Endometrial microvascular endothelial cells (primary cell): Measurements from ENCODE around the gene SRR. TPM values are rescaled to one million over a fixed set of nuclear protein-coding genes. Genes with fewer than 3 reads are reported as not detected.
"Not testable (repeated sequence)": the region's sequence is repeated elsewhere in the genome, so short reads cannot be mapped to it uniquely, and the experiment has no call there.

Source experiments
- in situ Hi-C: cut with HindIII; loops from 2 replicates; pipeline ENCODE4 v1.10.0; 2017; ENCODE audit warnings: low sequenced_read_pairs, low pct_unique_long_range_greater_than_20kb; ENCODE audit errors: inconsistent ontology term
- total RNA-seq: library from RNA; depleted of rRNA; stranded (reverse); fragments of >200 nt; gene quantifications from one replicate; pipeline ENCODE4 v1.2.3, GENCODE V29; 2015; ENCODE audit errors: inconsistent ontology term

SRR gene
- total RNA-seq, 1 donor from 2014 or later = 23.3 TPM

DNA sequence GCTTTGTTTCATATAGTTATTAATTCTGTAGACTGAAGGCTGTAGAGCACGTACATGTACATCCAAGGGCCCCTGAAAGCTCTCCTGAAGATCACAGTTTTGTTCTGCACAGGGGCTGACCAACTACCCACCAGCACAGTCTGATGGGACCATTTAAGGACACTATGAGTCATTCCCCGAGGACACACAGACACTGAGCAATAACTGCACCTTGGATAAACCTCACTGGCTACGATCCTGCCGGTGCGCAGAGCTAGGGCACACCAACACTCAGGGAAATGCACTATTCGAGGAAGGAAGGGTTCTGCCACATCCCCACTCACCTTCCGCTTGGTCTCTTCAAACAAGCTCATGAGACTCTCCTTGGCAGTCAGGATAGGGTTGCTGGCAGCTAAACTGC, 20.4 kb upstream of the SRR start:
- in situ Hi-C loops = no loop called here

DNA sequence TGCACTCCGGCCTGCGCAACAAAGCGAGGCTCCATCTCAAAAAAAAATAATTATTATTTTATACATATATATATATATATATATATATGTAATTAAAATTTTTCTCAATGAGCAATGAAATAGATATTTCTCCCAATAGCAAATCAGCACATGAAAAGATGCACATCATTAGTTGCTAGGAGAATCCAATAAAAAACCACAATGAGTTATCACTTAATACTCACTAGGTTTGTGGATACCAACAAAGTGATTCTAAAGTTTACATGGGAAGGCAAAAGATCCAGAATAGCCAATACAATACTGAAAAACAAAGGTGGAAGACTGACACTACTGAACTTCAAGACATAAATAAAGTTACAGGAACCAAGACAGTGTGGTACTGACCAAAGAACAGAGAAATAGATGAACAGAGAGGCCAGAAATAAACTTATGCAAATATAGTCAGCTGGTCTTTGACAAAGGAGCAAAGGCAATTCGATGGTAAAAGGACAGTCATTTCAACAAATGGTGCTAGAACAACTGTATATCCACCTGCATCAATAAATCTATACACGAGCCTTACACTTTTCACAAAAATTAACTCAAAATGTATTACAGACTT, 13.8 kb upstream of the SRR start:
- in situ Hi-C loops = no loop called here

DNA sequence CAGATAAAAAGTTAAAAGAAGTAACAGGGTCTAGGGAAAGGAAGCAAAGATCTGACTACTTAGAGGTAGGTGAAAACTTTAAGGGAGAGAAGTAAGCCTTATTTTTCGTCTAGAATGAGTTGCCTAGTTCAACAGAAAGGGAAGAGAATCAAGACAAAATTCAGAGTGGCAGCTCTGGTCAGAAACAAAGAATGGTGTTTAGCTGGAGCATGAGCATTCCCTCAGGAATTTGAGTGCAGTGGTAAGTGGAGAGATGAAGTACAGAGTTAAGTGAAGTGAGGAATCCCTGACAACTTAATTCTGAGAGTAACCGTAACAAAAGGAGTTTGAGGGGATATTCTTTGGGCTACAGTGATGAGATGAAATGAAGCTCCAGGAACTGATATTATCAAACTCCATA, 11.7 kb upstream of the SRR start:
- in situ Hi-C loops = no loop called here

DNA sequence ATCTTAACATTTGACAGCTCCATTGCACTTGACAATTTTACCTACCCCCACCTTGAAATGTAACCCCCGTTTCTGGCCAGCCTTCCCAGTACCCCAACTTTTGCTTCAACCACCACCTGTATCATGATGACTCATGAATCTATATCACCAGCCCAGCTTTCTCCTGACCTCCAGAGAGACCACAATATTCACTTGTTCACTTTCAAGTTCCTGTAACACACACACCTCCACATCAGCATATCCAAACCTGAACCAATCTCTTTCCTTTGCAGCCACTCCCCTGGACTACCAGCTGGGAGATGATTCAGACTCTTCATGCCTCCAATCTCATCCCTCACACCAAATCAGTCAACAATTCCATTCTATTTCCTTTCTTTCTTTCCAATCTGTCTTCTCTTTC, 8.2 kb upstream of the SRR start:
- in situ Hi-C loops = no loop called here

DNA sequence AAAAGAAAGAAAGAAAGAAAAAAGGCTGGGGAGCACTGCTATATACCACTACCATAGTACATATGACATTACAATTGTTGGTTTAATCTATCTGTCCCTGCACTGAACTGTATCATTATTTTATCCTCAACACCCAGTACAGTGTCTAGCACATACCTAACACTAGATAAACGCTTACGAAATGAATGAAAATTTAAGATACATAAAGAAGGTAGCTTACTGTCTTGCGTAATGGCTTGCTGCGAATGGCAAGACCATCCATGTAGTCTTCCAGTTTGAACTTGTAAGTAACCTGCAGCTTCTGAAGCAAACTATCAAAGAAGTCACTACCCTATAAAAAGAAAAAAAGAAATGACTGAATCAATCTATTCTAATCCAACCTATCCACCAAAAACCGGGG, 6.7 kb upstream of the SRR start:
- in situ Hi-C loops = no loop called here

DNA sequence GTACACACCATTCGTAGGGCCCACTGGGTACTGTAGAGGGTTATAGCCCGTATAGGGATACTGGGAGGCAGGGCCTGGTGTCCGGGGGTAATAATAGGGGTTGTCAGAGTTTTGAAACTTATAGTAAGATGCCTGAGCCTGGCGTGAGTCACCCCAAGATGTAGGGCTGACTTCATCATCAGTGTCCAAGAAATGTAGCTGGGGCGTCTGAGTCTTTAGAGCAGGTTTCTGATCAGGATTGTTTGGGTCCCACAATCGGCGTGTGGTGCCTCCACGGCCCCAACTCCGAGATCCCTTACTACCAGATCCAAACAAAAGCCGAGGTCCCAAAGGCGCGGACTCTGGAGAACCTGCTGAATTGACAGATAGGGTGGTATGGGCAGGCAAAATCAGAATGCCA, 4.6 kb upstream of the SRR start:
- in situ Hi-C loops = no loop called here

DNA sequence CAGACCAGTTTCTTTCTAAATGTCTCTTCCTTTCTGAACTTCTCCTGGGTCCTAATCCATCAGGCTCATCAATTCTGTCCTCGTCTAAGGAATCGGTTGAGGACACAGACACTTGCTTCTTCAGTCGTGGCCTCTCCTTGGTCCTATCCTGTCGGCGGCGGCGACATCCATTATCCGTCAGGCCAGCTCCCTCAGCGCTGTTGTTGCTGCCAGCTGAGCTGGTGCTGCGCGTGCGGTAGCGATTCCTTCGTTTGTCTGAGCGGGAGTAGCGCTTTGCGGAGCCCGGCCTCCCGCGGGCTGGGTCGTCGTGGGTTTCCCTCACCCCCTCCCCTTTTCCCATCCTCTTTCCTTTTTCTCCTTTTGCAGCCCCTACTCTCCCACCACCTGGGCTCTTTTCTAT, 4.0 kb upstream of the SRR start:
- in situ Hi-C loops = no loop called here

DNA sequence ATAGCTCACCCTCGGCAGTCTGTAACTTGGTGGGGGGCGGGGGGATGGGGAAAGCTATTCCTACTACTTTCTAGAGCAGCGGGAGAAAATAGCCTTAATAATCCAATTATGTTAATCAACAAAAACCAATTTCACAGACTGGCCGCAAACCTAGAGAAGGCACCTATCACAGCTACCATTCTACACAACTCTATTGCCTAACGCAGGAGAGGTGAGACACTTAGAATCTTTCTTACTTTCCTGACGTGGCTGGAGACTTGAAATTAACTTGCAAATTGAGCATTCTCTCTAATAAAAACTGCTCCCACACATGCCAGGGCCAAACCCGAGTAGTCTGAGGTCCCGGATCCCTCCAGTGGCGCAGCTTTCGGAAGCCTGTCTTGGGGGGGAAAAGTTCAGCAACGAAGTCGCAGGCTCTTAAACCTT, 959 bp upstream of the SRR start:
- in situ Hi-C loops = no loop called here

DNA sequence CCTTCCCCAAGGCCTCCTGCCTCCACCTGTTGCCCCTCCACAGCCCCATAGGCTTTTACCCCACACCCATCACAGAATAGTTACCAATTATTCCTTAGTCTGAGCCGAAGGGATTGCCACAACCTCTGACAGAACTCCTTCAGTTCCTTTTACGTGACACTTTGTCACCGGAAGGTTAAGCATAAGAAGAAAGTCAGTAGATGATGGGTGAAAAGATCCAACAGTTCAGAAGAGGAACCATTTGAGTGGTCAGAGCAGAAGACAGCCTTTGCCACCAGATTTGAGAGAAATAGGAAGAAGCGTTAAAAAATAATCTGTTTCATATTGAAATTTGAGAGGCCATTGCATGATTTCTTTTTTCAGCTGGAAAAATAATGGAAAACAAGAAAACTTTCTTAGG, 1.2 kb downstream of the SRR start:
- in situ Hi-C loops = no loop called here

DNA sequence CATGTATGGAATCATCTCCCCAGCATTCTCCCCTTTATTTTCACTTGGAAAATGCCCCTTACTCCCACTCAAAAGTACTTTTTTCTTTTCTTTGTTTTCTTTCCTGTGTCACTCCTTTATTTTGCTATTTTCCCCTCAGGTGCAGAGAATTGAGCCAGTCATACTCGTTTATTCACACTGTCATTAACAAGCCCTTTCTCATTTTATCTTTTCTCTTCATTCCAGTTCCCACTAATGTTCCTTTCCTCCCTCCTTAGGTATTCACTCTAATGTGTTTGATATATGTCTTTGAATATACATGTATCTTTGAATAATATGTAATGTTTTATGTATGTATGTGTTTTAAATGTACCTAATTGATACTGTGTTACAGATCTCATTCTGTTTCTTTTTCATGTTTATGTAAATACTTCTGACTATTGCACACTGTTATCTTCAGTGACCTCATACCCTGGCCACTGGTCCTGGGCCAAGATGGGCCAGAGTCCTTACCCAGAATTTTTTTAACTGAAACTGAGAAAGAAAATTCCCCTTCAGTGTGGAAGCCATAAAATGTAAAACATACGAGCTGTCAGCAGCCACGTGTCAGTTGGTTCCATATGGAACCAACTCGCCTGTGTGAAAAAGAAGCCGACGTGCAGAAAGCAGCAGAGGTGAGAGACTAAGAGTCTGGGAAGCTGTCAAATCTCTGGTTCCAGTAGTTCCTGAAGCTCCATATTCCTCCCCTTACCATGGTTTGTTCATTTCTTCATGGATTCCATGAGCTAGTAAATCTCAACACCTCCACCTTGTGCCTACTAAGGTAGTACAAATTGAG, 5.8 kb downstream of the SRR start:
- in situ Hi-C loops = no loop called here

DNA sequence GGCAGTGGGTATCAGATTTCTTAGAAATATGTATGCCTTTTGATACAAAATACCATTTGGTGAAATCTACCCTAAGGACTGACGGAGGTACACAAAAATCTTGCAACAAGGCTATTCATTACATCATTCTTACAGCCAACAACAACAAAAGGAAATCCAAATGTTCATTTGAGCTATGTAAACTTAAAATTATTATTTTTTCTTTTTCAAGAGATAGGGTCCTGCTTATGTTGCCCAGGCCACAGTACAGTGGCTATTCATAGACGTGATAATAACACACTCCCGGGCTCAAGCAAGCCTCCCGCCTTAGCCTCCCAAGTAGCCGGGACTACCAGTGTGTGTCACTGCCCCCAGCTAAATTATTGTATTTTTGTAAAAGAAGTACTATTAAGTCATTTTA, 9.0 kb downstream of the SRR start:
- in situ Hi-C loops = no loop called here

DNA sequence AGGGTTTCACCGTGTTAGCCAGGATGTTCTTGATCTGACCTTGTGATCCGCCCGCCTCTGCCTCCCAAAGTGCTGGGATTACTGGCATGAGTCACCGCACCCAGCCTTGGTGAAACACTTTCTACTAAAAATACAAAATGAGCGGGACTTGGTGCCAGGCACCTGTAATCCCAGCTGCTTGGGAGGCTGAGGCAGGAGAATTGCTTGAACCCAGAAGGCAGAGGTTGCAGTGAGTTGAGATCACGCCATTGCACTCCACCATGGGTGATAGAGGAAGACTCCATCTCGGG, 13.1 kb downstream of the SRR start:
- in situ Hi-C loops = not testable (repeated sequence)

DNA sequence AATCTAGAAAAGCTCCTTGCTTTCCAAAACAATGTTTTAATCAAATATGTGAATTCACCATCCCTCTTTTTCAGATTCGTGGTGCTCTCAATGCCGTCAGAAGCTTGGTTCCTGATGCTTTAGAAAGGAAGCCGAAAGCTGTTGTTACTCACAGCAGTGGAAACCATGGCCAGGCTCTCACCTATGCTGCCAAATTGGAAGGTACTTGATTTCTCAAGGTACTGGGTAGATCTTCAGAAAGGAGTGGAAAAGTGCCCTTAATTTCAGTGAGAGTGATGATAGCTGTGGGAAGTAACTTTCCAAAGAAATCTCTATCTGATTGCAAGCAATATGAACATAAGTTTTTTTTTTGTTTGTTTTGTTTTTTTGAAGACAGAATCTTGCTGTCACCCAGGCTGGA, 14.0 kb downstream of the SRR start:
- in situ Hi-C loops = no loop called here

DNA sequence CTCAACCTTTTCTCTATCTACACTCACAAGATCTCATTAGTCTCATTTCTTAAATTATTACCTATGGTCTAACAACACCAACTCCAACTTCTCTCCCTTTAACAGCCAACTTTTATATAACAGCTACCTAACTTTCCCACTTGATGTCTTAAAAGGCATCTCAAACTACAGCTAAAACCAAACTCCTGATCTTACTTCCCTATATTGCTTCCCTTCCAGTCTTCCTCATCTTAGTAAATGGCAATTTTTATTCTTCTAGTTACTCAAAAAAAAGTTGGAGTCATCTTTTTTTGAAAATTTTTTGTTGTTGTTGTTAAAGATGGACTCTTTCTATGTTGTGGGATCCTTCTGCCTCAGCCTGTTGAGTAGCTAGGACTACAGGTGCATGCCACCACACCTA, 15.3 kb downstream of the SRR start:
- in situ Hi-C loops = no loop called here

DNA sequence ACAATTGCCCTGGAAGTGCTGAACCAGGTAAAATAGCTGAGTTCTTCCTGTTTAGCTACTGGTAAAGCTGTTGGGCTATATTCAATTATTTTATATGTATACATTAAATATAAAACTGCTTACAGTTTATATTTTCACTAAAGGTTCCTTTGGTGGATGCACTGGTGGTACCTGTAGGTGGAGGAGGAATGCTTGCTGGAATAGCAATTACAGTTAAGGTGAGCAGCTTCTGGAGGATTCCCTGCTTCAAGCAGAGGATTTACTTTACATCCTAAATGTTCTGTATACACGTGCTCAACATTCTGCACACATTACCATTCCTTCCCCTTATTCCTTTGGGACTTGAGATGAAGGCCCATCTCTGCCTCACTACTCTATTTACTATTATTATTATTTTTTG, 17.6 kb downstream of the SRR start:
- in situ Hi-C loops = no loop called here

DNA sequence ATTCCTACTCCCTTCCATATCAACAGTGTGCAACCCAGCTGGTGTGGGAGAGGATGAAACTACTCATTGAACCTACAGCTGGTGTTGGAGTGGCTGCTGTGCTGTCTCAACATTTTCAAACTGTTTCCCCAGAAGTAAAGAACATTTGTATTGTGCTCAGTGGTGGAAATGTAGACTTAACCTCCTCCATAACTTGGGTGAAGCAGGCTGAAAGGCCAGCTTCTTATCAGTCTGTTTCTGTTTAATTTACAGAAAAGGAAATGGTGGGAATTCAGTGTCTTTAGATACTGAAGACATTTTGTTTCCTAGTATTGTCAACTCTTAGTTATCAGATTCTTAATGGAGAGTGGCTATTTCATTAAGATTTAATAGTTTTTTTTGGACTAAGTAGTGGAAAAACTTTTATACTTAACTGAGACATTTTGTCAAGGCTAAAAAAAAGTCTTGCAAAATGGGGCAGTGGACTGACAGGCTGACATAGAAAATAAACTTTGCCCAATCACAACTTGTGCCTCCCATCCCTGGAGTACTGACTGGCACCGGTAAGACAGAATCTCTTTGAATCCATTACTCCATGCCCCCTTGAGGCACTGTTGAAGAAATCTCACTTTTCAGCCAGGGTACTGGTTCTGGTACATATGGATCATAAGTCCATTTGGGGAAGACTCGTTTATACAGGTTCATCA, 20.0 kb downstream of the SRR start:
- in situ Hi-C loops = no loop called here

DNA sequence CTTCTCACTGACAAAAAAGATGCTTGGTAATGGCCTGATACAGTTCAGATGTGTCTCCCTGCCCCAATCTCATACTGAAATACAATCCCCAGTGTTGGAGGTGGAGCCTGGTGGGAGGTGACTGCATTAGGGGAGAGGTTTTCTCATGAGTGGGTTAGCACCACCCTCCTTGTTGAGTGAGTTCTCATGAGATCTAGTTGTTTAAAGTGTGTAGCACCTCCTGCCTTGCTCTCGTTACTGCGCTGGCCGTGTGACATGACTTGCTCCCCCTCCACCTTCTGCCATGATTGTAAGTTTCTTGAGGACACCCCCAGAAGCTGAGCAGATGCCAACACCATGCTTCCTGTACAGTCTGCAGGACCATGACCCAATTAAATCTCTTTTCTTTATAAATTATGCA, 27.6 kb downstream of the SRR start:
- in situ Hi-C loops = no loop called here

DNA sequence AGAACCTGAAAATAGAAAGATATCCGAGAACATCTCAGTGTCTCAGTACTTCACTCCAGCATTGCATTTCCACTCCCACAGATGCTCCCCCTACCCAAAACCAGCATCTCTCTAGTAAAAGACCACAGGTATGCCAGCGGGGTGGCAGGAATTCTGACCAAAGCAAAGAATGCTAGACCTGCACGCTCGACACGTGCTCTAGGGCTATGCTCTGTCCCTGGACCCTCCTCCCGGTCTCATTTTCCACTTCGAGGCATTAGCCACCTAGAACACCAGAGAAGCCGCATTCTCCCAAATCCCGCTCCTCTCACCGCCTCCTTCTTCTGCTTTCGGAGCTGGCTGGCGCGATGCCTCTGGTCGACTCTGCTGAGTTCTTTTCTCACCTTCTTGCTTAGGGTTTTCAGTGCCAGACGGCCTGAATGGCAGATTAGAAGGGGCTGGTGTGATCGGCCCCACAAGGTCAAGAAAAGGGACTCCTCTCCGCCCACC, 32.0 kb downstream of the SRR start:
- in situ Hi-C loops = no loop called here

DNA sequence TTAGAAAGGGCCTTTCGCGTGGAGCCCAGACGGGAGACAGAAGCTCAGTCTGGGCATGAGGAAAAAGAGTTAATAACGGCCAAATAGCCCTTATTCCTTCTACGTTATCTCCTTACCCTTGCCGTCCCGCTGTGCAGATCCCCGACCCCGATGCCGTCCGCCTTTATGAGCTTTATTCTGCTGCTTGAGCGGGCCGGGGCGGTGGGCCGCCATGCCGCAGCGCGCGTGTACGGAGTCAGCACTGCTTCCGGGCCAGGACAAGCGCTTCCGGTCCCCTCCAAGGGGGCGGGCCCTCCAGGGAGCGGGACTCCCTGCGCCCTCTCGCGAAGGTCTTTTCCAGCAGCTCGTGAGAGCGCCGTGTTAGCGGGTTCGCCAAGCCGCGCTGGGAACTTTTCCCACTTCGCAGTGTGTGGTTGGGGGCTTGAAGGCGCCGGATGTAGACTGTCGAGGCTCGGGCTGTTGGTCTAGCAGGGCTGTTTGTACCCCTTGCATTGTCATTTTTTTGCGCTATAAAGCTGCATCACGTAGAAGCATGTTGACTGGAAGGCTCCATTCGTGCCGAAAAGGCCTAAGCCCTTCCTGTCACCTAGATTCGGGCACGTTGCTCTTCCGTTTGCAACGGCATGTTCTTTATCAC, 32.6 kb downstream of the SRR start, which contains the start of gene TSR1:
TSS of gene TSR1 (minus strand) at position 243 of the 637 bp plus-strand sequence. CDS start at position 213, 30 bp downstream.
- in situ Hi-C loops = no loop called here
